ENCODE data around the gene NCDN.

The NCDN gene

GRCh38 chr1:35590476-35591040, 33.0 kb downstream of the NCDN start:
- no peak for DNase-seq (ENCODE audit: low read depth)

- no peak for DNase-seq (ENCODE audit: low read depth)
Measured at GRCh38 chr1:35591211-35591610, 33.6 kb downstream of the NCDN start.

- DNase-seq (ENCODE audit: low read depth): no peak
Measured at GRCh38 chr1:35592991-35593769, 35.6 kb downstream of the NCDN start.

- no peak for DNase-seq (ENCODE audit: low read depth)
Measured at GRCh38 chr1:35594005-35594760, 36.6 kb downstream of the NCDN start.

GRCh38 chr1:35595684-35596083, 38.1 kb downstream of the NCDN start:
- DNase-seq (ENCODE audit: low read depth): no peak

- DNase-seq (ENCODE audit: low read depth): no peak
Measured at GRCh38 chr1:35597870-35598269, 40.3 kb downstream of the NCDN start.

GRCh38 chr1:35598895-35599294, 41.3 kb downstream of the NCDN start:
- no peak for DNase-seq (ENCODE audit: low read depth)

GRCh38 chr1:35599411-35599810, 41.8 kb downstream of the NCDN start:
- DNase-seq (ENCODE audit: low read depth): no peak

GRCh38 chr1:35600593-35600992, 43.0 kb downstream of the NCDN start:
- DNase-seq (ENCODE audit: low read depth): no peak

GRCh38 chr1:35603468-35603867, 45.9 kb downstream of the NCDN start:
- no peak for DNase-seq (ENCODE audit: low read depth)

- no peak for DNase-seq (ENCODE audit: low read depth)
Measured at GRCh38 chr1:35603941-35604340, 46.3 kb downstream of the NCDN start.

GRCh38 chr1:35605071-35605866, 47.7 kb downstream of the NCDN start:
- DNase-seq (ENCODE audit: low read depth): no peak

GRCh38 chr1:35605867-35606182, 48.2 kb downstream of the NCDN start:
- no peak for DNase-seq (ENCODE audit: low read depth)

GRCh38 chr1:35611655-35612054, 54.1 kb downstream of the NCDN start:
- DNase-seq (ENCODE audit: low read depth): no peak

GRCh38 chr1:35615440-35615839, 57.8 kb downstream of the NCDN start:
- DNase-seq (ENCODE audit: low read depth): no peak

Measured in T follicular helper cell (primary cell).